Stimulated activated CD4-positive, alpha-beta T cell treated with anti-CD3 and anti-CD28 coated beads, Interleukin-1b, Interleukin-23, amount 100 ng/mL, for 4 hours (primary cell): ENCODE measurements around the gene PPY.
"Not testable (repeated sequence)": the region's sequence is repeated elsewhere in the genome, so short reads cannot be mapped to it uniquely, and the experiment has no call there.

Experiments
- DNase-seq, 2 donors: peaks; one replicate each; pipeline ENCODE4 v3.0.0-alpha.2; 2020; ENCODE audit warnings: low read depth in 2 of 2

PPY gene

GRCh38 chr17:43905985-43906852 is 36.1 kb downstream of the PPY start:
- no peak for DNase-seq

GRCh38 chr17:43905400-43905984 is 36.8 kb downstream of the PPY start:
- DNase-seq: no peak

DNA sequence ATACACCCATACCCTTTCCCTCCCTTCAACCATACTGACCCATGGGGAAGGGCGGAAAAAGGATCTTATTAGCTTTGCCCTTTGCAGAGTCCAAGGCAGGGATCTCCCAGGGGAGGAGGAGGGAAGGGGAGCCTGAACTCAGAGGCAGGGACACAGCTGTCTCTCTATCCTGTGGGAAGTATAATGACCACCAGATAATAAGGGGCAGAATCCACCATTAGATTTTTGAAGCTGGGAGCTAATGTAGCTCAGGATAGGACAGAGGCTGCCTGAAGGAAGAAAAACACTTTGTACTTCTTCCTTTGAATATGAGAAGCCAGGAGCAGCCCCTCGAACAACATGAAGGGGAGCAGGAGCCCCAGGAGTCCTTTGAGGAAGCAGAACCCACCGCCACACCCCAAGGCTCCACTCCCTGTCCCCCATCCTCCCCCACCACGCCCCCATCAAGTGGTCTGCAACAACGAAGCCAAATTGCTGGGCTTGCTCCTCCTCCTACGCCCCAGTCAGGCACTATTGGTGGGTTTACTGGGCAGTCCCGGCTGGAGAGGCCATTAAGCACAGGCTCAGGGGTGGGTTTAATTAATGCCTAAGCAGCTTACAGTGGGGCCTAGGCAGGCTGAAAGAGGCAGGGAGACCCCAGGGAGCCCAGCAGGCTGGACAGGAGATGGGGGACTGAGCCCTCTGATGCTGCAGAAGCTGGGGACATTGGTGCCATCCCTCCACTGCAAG is 40.3 kb downstream of the PPY start:
- no peak for DNase-seq

DNA sequence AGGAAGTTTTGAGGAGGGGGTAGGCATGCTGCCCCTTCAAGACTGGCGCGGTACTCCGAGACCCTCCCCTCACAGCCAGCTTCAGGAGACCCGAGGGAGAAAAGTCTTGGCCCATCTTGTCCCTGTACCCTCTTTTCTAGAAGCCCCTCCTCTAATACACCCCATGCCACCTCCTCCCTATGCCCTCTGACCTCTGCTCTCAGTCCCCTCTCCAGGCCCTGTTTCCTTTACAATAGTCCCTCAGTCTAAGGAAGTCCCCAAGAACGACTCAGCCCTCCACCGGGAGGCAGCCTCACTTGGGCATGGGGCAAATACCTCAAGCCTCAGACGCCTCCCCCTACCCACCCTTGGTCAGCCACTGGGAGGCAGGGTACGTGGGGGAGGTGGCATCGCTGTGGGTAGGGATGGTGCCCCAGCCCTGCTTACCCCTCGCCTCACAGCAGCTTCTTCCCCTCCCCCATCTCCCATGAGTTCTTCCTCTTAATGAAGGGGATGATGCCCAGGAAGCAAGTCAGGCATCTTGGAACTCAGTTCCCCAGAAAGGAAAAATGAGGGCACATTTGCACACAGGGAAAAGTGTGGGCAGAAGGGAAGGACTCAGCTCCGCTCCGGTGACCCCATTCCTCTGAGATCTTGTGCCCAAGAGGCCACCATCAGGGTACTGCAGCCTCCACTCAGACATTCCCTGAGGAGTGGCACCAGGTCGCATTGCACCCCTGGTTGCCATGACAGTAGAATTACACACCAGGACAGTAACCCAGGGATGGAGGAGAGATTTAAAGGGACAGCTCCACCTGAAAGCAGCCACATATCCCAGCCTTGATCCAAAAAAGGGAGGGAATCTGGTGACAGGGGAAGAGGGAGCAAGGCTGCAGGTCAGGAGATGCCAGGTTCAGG is 41.2 kb downstream of the PPY start:
- no peak for DNase-seq

- peak; percentile 67 to 80 for DNase-seq
Observed at GRCh38 chr17:43900183-43900857, 42.0 kb downstream of the PPY start.

DNA sequence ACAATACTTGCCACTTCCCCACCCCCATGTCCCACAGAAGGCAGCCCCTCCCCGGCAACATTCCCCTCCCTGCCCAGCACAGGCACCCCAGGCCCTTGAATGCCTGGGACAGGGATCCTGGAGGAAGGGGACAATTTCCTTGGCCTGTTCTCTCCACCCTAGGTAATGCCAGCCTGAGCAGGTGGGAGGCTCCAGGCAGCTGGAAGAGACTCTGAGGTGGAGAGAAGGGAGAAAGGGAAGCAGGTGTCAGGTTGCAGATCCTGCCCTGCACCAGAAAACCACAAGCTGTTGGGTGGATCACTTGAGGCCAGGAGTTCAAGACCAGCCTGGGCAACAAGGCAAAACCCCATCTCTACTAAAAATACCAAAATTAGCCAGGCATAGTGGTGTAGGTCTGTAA is 43.8 kb downstream of the PPY start:
- no peak for DNase-seq

DNA sequence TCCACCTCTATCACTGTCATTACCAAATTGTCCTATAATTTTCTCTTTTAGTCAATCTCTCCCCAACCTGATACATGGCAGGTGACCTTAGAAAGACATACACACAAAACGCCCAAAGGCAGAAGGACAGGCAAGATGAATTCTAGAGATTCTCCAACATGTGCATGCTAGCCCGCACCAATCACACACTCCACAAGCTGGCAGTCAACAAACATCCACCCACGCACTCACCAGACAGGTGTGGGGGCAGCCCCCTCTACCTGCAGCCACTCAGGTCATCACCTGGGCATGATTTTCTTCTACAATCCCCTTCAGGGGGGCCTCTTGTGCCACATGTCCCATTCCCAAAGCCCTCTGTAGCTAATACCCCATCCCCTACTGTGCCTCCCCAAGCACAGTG is 44.4 kb downstream of the PPY start:
- no peak for DNase-seq

- not testable (repeated sequence) for DNase-seq
Observed at GRCh38 chr17:43894494-43894893, 47.8 kb downstream of the PPY start.

- DNase-seq: no peak
Observed at GRCh38 chr17:43892647-43892952, 49.7 kb downstream of the PPY start.

GRCh38 chr17:43891851-43892646 is 50.2 kb downstream of the PPY start:
- no peak for DNase-seq
